GM18868 (cell line): ENCODE data around the gene KRTAP9-2.
"Not testable (repeated sequence)": the region's sequence is repeated elsewhere in the genome, so short reads cannot be mapped to it uniquely, and the experiment has no call there.

Experiments
- ATAC-seq: cut with Tn5 transposase; IDR thresholded peaks from one replicate; pipeline ENCODE4 v1.9.1; 2021; ENCODE audit warnings: mild to moderate bottlenecking, moderate library complexity; ENCODE audit not compliant: unreplicated experiment

The KRTAP9-2 gene, protein sequence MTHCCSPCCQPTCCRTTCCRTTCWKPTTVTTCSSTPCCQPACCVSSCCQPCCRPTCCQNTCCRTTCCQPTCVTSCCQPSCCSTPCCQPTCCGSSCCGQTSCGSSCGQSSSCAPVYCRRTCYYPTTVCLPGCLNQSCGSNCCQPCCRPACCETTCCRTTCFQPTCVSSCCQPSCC

DNA sequence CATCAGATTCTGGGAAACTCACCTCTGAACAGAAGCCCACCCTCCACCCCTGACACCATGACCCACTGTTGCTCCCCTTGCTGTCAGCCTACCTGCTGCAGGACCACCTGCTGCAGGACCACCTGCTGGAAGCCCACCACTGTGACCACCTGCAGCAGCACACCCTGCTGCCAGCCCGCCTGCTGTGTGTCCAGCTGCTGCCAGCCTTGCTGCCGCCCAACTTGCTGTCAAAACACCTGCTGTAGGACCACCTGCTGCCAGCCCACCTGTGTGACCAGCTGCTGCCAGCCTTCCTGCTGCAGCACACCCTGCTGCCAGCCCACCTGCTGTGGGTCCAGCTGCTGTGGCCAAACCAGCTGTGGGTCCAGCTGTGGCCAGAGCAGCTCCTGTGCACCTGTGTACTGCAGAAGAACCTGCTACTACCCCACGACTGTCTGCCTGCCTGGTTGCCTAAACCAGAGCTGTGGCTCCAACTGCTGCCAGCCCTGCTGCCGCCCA is at the start of gene KRTAP9-2:
KRTAP9-2 (plus strand) TSS at position 51 of the 498 bp plus-strand sequence; CDS start at position 58, 7 bp downstream.
- ATAC-seq = not testable (repeated sequence)

DNA sequence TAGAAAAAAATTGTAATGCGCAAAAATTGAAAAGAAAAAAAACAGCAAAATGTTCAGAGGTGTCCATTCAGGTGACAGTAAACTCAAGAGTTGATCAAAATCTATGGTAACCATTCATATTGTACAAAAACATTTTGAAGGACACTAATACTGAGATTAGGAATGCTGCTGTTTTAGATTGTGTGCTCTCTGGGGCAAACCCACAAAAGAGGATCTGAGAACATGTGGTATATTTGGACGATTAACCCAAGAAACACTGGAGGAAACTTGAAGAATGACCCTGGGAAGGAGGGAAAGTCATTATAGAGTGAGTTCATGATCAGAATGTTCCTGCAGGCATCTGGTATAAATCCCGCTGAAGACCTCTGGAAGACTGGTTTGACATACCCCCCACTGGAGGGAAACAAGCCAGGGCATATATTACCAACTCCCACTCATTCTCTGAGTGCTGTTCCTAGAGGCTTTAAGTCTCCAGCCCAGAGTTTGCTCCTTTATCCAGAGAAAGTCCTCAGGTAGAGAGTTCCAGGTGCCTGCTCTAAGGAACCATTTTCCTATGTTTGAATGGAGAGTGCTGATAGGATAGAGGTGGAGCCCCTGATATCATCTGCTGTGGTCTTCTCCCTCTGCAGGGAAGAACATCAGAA is 49.6 kb upstream of the KRTAP9-2 start:
- no peak for ATAC-seq

DNA sequence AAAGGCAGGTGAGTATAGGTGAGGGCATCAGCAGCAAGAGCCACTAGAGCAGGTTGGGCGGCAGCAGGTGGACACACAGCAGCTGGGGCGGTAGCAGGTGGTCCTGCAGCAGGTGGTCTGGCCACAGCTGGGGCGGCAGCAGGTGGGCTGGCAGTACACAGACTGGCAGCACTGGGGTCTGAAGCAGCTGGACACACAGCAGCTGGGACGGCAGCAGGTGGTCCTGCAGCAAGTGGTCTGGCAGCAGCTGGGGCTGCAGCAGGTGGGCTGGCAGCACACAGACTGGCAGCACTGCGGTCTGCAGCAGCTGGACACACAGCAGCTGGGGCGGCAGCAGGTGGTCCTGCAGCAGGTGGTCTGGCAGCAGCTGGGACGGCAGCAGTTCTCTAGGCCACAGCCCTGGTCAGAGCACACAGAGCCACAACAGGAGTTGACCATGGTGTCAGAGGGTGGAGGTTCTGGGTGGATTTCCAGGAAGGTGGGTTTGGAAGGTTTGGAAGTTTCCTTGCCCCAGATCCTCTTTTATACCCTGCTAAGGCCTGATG is 48.6 kb upstream of the KRTAP9-2 start, which contains the start of gene KRTAP4-2:
KRTAP4-2 (minus strand) TSS at position 495 of the 545 bp plus-strand sequence; CDS start at position 438, 57 bp downstream.
- ATAC-seq = no peak

DNA sequence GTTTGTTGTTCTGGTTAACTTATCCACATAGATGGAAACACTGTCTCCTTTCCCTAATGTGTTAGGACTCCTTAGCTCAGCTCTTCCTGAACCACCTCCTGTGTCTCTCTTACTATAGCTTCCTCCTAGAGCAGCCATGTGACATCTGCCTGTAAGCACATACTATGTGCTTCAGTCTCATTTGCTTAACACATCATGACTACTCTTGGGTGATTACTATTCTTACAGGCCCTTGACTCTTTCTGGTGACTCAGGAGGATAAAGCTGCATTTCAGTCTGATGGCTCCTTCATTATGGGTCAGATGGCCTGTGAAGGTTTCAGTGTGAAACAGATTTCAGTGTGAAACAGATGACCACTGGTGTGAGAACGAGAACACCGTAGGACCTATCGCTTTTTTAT is 48.1 kb upstream of the KRTAP9-2 start:
- ATAC-seq = no peak

DNA sequence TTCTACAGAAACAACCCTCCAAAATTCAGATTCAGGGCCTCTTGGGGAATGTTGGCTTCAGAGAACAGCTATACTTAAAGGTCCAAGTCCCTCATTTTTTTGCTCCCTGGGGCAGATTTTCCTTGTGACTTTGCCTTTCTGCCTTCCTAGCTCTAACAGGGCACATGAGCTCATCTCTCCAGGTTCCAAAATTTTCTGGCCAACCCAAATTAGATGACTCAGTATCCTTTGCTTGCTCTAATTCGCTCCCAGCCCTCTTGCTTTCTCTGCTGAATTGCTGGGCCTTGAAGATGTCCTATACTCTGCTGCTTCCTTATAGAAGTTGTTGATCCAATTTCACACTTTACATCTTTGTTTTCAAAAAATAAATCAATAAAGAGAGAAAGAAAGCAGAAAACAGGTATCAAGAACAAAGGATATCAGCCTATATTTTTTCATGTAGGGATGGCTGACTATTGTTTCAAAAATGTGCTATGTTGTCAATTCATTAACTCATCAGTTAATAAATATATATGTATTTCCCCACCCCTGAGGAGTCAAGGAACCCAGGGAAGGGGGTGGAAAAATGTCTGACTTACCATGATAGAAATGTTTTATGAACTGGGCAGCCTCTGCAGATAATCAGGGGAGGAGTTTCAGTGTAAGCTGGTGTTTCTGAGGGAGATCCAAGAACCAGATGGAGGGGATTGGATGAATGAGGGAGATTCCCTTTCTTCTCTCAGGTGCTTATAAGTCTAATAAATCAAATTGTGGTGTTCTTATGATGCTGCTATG is 47.4 kb upstream of the KRTAP9-2 start:
- ATAC-seq = no peak

DNA sequence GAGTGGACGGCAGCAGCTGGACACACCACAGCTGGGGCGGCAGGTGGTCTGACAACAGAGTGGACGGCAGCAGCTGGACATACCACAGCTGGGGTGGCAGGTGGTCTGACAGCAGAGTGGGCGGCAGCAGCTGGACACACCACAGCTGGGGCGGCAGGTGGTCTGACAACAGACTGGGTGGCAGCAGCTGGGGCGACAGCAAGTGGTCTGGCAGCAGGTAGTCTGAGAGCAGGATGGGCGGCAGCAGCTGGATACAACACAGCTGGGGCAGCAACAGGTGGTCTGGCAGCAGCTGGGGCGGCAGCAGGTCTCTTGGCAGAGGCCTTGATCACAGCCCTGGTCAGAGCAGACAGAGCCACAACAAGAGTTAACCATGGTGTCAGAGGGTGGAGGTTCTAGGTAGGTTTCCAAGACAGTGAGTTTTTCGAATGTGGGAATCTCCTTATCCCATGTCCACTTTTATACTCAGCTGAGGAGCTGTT is 41.9 kb upstream of the KRTAP9-2 start, which contains the start of gene KRTAP4-1:
KRTAP4-1 (minus strand) TSS at position 432 of the 482 bp plus-strand sequence; CDS start at position 375, 57 bp downstream.
- ATAC-seq = no peak

DNA sequence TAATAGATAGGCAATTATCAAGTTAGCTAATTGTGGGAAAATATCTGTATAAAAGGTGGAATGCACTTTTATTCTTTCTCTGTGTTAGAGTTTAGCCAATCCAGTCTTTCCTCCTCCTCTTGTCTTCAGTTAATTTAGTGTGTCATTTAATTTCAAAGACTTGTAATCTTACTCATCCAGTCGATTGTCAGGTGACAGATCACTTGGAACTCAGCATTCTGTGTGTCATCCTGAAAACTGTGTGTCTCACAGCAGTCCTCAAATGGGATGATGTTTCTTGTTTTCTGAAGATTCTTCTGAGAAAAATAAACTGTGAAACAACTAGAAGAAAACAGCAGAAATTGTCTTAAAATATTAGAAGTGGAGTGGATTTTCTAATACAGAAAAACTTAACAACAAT is 41.4 kb upstream of the KRTAP9-2 start:
- ATAC-seq = no peak

DNA sequence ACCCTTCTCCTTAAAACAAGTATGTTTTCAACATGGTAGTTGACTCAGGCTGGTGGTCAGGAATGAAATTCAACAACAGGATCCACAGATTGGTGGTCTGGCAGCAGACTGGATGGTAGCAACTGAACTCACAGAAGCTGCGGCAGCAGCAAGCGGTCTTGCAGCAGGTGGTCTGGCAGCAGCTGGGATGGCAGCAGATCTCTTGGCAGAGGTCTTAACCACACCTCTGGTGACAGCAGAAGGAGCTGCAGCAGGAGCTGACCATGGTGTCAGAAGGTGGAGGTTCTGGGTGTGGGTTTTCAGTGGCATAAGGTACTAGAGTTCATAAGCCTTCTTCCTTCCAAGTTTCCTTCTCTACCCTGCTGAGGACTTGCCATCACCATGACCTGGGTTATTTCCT is 39.6 kb upstream of the KRTAP9-2 start:
- ATAC-seq = no peak

DNA sequence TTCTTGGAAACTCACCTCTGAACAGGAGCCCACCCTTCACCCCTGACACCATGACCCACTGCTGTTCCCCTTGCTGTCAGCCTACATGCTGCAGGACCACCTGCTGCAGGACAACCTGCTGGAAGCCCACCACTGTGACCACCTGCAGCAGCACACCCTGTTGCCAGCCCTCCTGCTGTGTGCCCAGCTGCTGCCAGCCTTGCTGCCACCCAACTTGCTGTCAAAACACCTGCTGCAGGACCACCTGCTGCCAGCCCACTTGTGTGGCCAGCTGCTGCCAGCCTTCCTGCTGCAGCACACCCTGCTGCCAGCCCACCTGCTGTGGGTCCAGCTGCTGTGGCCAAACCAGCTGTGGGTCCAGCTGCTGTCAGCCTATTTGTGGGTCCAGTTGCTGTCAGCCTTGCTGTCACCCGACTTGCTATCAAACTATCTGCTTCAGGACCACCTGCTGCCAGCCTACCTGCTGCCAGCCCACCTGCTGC is 36.6 kb upstream of the KRTAP9-2 start, which contains the start of gene KRTAP9-1:
KRTAP9-1 (plus strand) TSS at position 51 of the 482 bp plus-strand sequence; CDS start at position 51, 0 bp downstream.
- ATAC-seq = not testable (repeated sequence)

DNA sequence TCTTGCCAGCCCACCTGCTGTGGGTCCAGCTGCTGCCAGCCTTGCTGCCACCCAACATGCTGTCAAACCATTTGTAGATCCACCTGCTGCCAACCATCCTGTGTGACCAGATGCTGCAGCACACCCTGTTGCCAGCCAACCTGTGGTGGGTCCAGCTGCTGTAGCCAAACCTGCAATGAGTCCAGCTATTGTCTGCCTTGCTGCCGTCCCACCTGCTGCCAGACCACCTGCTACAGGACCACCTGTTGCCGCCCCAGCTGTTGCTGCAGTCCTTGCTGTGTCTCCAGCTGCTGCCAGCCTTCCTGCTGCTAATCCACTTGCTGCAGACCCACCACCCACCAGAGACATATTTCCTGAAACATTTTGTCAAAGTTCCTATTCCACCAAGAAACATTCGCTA is 36.1 kb upstream of the KRTAP9-2 start:
- no peak for ATAC-seq

DNA sequence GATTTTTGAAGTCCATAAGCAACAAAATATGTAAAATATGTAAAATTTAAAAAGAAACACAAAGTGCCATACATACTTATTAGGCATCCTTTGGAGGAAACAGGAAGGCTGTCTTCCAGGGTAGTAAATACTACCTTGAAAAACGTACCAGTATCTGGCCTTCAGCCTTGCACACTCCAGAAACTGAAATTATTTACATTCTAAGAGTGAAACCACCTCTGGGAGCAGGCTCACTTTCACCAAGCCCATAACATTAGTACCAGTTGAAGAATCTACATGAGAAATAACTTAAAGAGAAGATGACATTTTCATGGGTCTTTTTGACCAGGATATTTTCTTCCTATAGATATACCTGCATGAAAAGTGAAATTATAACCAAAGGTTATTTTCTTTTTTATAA is 30.4 kb upstream of the KRTAP9-2 start:
- no peak for ATAC-seq

DNA sequence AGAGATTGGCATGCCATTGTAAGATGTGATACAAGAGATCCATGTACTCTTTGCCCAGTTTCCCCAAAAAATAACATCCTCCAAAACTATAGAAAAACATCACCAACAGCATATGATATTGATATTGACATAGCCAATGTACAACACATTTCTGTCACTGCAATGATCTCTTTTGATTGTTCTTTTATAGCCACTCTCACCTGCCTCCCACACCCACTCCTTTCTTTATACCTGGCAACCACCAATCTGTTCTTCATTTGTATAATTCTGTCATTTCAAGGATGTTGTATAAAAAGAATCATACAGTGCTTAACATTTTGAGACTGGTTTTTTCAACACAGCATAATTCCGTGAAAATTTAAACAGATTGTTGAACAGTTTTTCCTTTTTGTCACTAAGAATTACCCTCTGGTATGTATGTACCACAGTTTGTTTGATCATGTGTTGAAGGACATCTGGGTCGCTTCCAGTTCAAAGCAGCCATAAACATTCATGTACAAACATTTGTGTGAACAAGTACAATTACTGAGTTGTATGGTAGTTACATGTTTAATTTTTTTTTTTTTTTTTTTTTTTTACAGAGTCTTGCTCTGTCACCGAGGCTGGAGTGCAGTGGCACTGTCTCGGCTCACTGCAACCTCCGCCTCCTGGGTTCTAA is 26.9 kb upstream of the KRTAP9-2 start:
- ATAC-seq = no peak

DNA sequence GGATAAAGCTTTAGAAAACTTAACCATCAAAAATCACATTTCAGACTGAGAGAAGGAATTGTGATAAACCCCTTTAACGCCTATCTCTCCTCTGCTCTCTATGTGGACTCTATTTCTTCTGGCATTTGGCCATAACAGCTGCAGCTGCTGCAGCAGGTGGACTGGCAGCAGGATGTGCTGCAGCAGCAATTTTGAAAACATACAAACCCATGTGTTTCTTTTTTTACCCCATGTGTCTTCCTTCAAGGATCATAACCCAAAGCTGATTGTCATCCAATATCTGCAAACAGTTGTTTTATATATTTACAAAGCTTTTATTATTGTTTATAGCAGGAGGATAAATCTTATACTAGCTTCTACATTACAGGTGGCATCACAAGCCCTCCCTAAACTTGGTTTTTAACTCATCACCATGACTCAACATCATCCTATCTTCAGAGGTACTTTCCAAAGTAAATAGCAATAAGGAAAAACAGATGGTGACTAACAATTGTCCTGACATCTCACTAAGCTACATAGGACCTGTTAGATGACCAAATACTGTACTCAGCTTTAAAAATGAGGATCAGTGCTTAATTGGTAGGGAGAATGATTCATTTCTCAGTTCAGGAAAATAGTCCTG is 14.5 kb upstream of the KRTAP9-2 start:
- ATAC-seq = no peak

DNA sequence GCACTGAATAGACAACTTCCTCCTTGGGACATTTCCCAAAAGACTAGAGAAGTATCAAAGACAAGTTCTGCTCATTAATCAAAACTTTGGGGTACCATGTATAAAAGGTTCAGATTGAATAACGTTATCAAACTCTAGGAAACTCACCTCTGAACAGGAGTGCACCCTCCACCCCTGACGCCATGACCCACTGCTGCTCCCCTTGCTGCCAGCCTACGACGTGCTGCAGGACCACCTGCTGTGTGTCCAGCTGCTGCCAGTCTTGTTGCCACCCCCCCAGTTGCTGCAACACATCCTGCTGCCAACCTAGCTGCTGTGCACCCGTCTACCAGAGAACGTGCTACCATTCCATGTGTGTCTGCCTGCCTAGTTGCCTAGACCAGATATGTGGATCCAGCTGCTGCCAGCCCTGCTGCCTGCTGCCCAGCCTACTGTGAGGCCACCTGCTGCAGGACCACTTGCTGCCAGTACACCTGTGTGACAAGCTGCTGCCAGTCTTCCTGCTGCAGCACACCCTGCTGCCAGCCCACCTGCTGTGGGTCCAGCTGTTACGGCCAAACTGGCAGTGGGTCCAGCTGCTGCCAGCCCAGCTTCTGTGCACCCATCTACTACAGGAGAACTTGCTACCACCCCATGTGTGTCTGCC is 13.8 kb upstream of the KRTAP9-2 start:
- ATAC-seq = no peak

DNA sequence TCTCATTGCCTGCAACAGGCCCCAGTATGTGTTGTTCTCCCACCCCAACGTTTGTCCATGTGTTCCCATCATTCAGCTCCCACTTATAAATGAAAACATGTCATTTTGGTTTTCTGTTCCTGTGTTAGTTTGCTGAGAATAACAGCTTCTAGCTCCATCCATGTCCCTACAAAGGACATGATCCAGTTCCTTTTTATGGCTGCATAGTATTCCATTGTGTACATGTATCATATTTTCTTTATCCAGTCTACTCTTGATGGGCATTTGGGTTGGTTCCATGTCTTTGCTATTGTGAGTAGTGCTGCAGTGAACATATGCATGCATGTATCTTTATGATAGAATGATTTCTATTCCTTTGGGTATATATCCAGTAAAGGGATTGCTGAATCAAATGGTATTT is 10.8 kb upstream of the KRTAP9-2 start:
- ATAC-seq = no peak

DNA sequence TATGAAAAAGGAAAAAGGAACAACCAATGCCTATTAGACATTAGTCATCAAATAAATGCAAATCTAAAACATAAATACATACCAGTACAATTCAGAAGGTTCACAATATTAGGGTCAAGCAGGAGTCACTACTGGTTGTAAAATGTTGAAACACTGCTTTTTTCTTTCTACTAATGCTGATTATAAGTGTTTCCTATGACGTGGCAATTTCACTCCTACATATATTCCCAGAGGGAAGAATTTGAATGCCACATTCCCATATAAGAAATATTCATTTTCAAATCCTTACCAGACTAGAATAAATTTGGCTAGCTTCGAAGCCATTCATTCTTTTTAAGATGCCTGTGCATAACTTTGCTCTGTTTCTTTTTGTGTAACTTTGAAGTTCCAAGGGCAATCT is 2.6 kb upstream of the KRTAP9-2 start:
- no peak for ATAC-seq

DNA sequence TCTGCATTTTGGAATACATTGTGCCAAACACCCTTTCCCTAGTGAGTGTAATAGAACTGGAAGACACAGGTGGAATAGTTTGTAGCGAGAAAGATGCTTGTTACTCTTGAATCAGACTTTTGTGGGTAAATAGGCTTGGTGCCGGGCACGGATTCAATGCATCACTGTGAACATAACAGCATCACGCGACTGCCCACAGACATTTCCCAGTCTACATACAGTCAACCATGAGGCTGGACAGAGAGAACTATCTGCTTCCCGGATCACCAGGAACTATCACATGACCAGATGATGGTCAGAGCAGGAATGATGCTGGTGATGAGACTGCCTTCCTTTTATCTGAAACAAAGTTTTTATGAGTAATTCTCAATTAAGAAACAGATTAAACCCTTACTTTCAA is 397 bp upstream of the KRTAP9-2 start:
- no peak for ATAC-seq

DNA sequence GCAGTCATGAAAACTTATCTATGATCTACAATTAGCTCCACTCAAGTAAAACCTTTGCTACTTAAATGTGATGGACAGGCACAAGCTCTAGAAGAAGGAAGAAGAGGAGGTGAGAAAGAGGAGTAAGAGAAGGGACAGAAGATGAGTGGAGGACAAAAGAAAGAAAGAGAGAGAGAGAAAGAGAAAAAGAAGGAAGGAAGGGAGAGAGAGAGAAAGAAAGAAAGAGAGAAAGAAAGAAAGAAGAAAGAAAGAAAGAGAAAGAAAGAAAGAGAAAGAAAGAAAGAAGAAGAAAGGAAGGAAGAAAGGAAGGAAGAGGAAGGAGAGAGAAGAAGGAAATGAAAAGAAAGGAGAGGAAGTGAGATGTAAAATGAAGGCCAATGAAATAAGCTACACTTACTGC is 3.6 kb downstream of the KRTAP9-2 start:
- no peak for ATAC-seq

DNA sequence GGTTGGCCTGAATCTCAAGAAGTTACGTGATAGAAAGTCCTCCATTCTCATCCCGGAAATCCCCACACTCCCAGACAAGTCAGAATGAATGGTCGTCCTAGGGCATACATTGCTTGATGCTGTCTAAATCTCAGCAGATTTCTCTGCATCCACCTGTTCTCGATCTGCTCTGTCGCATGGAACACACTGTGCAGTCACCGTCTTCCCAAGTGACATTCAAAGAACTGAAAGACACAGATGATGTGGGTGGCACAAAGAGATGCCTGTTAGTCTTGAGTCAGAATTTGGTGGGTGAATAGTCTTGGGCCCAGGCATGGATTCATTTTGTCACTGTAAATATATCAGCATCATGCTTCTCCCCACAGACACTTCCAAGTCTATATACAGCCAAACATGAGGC is 5.3 kb downstream of the KRTAP9-2 start:
- no peak for ATAC-seq
